Activated naive CD8-positive, alpha-beta T cell treated with anti-CD3 and anti-CD28 coated beads, Interleukin-2, amount 50 U/mL, for 16 hours (primary cell): ENCODE data around the gene IFNL2.
"Not testable (repeated sequence)": the region's sequence is repeated elsewhere in the genome, so short reads cannot be mapped to it uniquely, and the experiment has no call there.

Experiments used
- DNase-seq: peaks from one replicate; pipeline ENCODE4 v3.0.0-alpha.2; 2020; ENCODE audit warnings: low read depth, low spot score

The IFNL2 gene

DNA sequence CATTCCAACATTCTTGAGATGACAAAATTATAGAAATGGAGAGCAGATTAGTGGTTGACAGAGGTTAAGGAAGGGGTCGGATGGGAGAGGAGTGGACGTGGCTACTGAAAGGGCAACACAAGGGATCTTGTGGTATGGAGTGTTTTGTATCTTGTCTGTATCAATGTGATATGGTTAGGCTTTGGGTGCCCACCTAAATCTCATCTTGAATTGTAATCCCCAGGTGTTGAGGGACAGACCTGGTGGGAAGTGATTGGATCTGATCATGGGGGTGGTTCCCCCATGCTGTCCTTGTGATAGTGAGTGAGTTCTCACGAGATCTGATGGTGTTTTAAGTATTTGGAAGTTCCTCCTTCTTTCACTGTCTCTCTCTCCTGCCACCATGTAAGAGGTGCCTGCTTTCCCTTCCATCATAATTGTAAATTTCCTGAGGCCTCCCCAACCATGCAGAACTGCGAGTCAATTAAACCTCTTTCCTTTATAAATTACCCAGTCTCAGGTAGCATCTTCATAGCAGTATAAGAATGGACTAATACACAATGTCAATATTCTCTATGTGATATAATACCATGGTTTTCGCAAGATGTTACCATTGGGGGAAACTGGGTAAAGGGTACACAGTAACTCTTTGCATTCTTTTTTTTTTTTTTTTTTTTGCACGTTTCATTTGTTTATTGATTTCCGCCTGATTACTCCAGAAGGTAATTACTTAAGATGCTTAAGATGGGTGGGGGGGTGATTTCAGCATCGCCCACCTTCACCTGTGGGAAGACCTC lies 14.6 kb upstream of the IFNL2 start:
- no peak for DNase-seq

DNA sequence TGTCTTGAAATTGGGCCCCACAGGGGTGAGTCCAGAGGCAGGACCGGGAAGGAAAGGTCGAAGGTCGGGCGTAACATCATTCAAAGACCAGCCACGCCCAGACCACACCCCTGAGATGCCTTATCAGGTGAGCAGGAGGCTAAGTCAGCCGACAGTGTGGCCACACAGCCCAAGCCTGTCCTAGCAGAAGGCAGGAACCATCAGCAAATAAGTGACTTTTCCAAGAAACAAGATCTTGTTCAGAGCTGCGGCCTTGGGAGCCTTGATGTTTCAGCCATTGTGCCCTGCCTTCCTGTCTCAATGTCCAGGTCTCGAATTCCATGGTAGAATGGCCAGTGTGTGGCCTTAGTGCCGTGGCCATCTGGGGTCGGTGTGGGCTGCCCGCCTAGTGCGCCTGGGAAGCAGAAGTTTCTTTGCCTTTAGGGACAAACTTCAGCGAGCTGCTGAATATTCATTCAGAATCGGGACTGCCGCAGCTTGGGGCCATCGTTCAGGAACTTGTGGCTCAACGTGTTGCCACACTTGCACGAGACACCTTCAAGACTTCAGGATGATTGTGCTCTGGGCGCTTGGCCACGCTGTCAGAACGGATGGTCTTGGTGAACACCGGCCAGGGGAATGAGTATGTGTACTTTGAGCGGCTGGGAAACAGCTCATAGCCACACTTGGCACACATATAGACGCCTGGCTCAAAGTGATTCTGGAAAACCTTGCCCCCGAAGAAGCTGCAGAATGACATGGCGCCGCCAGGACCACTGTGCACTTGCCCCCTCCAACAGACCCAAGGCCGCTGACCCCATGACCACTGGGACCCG lies 13.5 kb upstream of the IFNL2 start:
- no peak for DNase-seq

DNA sequence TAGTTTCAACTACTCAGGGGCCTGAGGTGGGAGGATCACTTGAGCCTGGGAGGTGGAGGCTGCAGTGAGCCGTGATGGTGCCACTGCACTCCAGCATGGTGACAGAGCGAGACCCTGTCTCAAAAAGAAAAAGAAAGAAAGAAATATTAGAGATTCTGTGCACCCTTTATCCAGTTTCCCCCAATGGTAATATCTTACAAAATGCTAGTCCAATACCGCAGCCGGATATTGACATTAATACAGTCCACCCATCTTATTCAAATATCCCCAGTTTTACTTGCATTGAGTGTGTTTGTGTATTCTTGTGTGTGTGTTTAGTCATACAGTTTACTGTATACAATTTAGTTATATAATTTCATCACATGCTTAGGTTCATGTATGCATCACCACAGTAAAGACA lies 11.0 kb upstream of the IFNL2 start:
- DNase-seq = no peak

- DNase-seq = no peak
Measured at GRCh38 chr19:39261704-39262103, 6.5 kb upstream of the IFNL2 start.

GRCh38 chr19:39262496-39262895 lies 5.7 kb upstream of the IFNL2 start:
- DNase-seq = no peak

DNA sequence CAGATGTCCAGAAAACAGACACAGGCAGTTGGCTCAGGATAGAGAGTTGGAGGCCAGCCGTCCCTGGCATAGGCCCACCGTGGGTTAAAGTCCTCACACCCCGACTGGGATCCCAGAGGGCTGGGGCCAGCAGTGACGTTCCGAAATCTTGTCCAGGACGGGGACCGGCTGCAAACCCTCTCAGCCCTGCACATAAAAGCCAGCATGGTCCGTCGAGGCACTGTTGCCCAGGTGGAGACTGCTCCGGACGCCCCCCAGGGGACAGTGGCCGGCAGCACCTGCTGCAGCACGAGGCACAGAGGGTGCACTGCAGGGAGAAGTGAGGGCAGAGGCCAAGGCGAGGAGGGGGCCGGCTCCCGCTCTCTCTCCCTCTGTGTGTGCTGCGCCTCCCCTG lies 4.3 kb upstream of the IFNL2 start:
- no peak for DNase-seq

DNA sequence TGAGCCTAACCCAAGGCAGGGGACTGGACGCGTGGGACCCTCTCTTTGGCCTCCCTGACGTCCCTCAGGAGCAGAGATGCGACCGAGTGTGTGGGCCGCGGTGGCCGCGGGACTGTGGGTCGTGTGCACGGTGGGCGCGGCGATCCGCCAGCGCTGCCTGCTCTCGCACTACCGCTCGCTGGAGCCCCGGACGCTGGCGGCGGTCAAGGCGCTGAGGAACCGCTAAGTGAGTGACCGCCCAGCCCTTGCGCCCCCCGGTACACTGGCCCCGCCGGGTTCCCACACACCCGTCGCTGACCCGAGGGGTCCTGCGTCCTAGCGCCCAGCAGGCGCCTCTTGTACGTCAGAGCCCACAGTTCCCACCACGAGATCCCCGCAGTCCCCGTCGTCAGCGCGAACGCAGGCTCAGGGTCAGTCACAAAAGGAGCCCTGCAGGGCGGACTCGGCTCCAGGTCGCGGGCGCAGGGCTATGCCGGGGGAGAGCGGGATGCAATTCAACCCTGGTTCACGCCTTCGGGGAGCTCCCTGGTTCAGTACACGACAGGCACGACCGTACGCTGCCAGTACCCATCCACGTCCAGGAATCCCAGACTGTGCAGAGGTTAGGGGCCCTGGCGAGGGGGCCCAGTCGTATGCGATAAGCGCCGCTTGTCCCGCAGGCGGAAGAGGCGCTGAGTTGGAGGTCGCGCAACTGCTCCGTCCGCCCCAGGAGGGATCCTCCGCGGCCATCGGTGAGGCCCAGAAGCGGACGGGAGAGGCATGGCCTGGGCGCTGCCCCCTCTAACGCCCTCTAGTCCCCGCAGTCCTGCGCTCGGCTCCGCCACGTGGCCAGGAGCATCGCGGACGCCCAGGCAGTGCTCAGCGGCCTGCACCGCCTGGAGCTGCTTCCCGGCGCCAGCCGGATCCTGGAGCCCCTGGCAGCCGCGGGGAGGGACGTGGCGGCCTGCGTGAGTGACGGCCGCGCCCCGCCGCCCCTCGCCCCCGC lies 3.6 kb upstream of the IFNL2 start:
- no peak for DNase-seq

- no peak for DNase-seq
Measured at GRCh38 chr19:39265321-39265916, 2.8 kb upstream of the IFNL2 start.

- not testable (repeated sequence) for DNase-seq
Measured at GRCh38 chr19:39268531-39269223, 481 bp downstream of the IFNL2 start.

GRCh38 chr19:39269369-39269768 lies 1.2 kb downstream of the IFNL2 start:
- not testable (repeated sequence) for DNase-seq

- DNase-seq = no peak
Measured at GRCh38 chr19:39270036-39270871, 2.1 kb downstream of the IFNL2 start.

GRCh38 chr19:39273859-39274258 lies 5.7 kb downstream of the IFNL2 start:
- DNase-seq = not testable (repeated sequence)

- DNase-seq = no peak
Measured at GRCh38 chr19:39275578-39275977, 7.4 kb downstream of the IFNL2 start.

DNA sequence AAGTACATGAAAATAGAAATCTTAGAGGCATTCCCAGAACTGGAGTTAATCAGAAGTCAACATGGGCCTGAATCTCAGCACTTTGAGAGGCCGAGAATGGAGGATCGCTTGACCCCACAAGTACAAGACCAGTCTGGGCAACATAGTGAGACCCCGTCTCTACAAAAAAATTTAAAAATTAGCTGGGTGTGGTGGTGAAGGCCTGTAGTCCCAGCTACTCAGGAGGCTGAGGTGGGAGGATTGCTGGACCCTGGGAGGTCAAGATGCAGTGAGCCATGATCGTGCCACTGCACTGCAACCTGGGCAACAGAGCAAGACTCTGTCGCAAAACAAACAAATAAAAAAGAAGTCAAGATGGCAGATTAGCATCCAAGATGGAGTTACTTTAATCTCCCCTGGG lies 8.5 kb downstream of the IFNL2 start:
- no peak for DNase-seq

DNA sequence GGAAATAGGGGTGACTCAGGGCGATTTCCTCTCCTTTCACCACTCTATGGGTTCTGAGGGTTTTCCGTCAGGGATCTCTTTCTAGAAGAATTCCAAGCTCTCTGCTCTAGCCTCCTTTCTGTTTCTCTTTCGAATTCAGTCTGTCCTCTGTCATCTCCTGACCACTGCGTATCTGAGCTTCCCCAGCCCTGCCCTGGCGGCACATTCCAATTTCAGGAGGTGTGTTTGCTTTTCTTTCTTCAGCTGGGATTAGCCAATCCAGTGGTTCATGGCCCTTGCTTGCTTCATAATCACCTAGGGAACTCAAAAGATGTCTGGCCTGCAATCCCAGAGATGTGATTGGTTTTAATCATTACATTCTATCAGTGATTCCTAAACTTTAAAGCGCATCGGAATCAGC lies 9.4 kb downstream of the IFNL2 start:
- no peak for DNase-seq

DNA sequence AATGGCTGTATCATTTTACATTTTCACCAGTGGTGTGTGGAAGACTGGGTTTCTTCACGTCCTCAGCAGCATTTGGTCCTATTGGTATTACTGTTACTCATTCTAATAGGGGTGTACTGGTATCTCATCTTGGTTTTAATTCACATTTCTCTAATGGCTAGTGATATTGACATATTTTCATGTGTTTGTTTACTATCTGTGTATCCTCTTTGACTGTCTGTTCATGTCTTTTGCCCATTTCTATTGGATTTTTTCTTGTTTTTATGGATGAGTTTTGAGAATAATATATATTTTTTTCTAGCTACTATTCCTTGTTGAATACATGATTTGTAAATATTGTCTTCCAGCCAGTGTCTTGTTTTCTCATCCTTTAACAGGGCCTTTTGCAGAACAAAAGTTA lies 13.8 kb downstream of the IFNL2 start:
- DNase-seq = no peak

DNA sequence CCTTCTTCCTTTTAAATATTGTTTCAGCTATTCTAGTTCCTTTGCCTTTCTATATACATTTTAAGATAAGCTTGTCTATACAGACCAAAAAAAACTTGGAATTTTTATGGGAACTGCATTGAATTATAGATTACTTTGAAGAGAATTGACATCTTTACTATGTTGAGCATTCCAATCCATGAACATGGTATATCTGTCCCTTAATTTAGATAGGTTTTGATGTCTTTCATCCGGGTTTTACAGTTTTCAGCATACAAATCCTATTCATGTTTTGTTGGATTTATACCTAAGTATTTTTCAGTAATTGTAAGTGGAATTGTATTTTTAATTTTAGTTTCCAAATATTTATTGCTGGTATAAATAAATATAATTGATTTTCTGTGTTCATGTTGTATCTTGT lies 15.8 kb downstream of the IFNL2 start:
- no peak for DNase-seq

- no peak for DNase-seq
Measured at GRCh38 chr19:39293394-39293793, 25.2 kb downstream of the IFNL2 start.

- DNase-seq = no peak
Measured at GRCh38 chr19:39296055-39296645, 28.0 kb downstream of the IFNL2 start, which contains the start of gene IFNL1. Gene IFNL1, plus strand, starts transcription at chr19:39296407. Its CDS starts 15 bp downstream, at chr19:39296422.
